NCI-H446 (cell line): ENCODE measurements around the gene DSCAM.
A peak's percentile ranks its signal among the peaks of the same experiment; 100 is the strongest.
"Not testable (repeated sequence)": the region's sequence is repeated elsewhere in the genome, so short reads cannot be mapped to it uniquely, and the experiment has no call there.

Experiments used
- DNase-seq, 2 experiments: peaks; one replicate each; lab custom pipeline; 2025; lab: John Stamatoyannopoulos, UW

Gene DSCAM, protein sequence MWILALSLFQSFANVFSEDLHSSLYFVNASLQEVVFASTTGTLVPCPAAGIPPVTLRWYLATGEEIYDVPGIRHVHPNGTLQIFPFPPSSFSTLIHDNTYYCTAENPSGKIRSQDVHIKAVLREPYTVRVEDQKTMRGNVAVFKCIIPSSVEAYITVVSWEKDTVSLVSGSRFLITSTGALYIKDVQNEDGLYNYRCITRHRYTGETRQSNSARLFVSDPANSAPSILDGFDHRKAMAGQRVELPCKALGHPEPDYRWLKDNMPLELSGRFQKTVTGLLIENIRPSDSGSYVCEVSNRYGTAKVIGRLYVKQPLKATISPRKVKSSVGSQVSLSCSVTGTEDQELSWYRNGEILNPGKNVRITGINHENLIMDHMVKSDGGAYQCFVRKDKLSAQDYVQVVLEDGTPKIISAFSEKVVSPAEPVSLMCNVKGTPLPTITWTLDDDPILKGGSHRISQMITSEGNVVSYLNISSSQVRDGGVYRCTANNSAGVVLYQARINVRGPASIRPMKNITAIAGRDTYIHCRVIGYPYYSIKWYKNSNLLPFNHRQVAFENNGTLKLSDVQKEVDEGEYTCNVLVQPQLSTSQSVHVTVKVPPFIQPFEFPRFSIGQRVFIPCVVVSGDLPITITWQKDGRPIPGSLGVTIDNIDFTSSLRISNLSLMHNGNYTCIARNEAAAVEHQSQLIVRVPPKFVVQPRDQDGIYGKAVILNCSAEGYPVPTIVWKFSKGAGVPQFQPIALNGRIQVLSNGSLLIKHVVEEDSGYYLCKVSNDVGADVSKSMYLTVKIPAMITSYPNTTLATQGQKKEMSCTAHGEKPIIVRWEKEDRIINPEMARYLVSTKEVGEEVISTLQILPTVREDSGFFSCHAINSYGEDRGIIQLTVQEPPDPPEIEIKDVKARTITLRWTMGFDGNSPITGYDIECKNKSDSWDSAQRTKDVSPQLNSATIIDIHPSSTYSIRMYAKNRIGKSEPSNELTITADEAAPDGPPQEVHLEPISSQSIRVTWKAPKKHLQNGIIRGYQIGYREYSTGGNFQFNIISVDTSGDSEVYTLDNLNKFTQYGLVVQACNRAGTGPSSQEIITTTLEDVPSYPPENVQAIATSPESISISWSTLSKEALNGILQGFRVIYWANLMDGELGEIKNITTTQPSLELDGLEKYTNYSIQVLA (N-terminal part only)

DNA sequence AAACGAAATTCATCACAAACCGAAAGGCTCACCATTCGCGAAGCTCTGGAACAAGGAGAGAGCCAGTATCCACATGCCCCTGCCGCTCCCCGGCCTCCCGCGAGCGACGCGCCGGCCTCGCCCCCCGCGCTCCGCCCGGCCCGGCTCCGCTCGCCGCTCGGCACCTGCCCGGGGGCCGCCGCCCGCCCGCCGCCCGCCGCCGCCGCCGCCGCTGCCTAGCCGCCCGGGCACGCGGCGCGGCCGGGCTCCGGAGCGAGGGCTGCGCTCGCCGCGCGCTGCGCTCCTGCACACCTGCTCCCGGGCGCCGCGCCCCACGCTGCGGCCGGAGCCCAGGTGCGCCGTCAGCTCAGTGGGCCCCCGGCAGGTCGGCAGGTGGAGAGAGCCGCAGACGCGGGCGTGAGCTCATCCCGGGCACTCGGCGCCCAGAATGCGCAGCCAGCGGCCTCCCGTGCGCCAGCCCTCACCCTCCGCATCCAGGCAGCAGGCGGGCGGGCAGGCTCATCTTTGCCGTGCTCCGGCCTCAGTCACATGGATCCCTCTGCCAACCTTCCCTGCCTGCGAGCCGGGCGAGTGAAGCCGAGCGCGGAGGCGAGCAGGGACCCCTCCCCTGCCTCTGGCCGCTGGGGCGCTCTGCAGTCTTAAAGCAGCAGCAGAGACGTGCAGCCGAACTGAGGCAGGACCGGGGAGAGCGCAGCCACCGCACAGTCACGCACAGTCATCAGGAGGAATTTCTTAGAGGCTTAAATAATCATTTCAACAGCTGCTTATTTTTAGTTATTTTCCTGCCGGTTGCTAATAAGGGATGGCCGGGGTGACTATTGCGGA, at the start of gene DSCAM:
Gene DSCAM (minus strand): TSS at position 572 of the 825 bp plus-strand sequence. CDS start 497 bp downstream, at position 75.
- DNase-seq = no peak

DNA sequence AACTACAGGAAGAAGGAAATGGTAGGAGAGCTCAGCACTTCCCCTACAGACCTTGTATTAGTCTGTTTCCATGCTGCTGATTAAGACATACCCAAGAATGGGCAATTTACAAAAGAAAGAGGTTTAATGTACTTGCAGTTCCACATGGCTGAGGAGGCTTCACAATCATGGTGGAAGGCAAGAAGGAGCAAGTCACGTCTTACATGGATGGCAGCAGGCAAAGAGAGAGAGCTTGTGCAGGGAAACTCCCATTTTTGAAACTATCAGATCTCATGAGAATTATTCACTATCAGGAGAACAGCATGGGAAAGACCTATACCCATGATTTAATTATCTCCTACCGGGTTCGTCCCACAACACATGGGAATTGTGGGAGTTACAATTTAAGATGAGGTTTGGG, 48.7 kb upstream of the DSCAM start:
- DNase-seq = not testable (repeated sequence)

DNA sequence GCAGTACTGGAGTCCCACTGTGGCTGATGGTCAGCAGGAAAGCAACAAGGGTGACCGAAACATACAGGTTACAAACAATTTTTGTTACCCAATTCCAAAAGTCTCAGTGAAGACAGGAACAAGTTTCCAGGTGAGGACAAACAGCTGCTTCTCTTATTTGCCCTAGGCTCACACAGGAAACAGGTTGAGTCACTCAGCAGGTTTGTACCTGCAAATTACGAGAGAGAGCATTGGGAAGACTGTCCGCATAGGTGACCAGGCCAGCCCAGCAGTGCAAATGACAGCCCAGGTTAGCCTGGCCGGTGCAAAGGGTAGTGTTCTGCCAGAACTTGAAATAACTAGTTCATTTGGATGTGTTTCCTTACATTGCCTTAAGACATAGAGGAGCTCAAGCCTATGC, 40.0 kb upstream of the DSCAM start:
- DNase-seq = no peak

DNA sequence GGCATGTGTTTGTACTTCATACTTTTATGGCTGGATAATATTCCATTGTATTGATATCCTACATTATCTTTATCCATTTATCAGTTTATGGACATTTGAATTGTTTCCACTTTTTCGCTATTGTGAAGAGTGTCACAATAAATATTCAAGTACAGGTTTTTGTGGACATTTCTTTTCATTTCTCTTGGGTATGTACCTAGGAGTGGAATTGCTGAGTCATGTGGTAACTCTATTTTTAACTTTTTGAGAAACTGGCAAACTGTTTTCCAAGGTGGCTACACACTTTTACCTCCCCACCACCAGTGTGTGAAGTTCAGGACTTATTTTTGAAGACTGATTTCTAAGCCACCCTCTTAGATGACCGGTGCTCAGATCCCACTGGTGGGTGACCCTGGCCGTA, 39.0 kb upstream of the DSCAM start:
- no peak for DNase-seq

DNA sequence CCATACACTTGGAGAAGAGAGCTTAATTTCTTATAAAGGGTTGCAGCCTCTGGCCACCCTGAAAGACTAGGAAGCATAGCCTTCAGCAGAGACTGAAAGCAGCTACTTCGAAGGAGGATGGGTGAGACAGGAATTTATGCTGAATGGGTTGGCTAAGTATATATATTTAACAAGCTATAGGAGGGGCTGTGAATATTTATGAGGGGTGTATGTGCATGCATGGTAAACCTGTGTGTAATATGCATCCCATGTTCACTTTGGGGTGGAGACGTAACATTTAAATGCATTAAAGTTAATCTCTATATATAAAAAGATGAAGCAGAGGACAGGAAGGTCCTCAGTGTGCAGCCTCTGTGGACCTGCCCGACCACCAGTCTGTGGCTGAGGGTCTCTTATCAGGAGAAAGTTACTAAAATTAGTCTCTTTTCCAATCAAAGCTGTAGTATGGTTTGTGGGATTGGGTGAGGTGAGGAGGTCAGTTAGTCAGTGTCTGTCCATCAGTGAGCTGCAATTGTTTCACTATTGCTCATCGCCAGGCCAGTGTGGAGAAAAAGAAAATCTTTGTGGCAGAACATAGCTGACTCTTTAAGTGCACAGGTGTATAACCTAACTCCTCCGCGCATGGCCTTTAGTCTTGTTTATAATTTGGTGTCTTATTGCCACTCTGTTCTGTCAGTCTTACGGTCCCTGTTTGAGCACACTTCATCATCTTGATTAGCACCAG, 35.4 kb upstream of the DSCAM start:
- no peak for DNase-seq

DNA sequence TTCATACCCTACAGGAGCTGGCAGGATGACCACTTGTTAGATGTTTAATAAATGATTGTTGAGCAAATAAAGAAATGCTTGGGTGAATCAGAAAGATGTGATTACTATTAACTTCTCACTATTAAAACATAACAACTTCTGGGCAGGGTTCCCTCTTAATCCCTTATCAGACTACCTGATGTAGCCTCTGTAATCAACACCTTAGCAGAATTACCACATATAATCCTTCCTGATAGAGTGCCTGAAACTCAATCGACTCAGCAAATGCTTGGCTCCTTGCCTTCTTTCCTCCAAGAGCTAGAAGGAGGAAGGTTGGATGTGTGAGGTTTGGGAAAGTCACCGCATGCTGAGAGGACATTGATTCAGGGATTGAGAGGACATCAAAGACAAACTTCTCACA, 34.8 kb upstream of the DSCAM start:
- DNase-seq = no peak

DNA sequence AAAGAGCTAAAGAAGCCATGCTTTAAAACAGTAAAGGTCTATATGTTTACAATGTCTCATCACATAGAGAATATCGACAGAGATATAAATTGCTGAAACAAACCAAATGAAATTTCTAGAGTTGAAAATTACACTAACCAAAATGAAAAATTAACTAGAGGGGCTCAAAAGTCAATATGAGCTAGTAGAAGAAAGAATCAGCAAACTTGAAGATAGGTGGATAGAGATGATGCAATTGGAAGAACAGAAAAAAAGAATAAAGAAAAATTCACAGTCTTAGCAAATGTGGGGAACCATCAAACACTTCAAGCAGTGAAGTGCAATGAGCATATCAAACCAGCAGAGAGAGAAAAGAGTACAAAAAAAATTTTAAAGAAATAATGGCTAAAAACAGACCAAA, 24.1 kb upstream of the DSCAM start:
- no peak for DNase-seq

DNA sequence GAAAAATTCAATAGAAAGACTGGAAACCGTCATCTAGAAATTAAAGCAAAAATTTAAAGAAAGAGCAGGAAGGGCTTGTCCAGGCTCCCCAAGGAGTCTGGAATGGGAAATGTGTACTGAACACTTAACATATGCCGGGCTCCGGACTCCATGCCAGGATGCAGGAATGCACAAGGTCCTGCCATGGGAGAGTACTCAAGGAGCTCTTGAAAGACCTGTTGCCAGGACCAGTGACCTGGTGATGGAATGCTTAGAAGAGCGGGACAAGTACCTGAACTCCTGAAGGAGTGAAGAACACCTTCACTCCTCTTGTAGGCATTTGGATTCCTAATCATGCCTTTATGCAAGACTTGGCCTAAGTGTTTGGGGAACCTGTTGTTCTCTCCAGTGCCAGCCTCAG, 16.9 kb upstream of the DSCAM start:
- DNase-seq = no peak

DNA sequence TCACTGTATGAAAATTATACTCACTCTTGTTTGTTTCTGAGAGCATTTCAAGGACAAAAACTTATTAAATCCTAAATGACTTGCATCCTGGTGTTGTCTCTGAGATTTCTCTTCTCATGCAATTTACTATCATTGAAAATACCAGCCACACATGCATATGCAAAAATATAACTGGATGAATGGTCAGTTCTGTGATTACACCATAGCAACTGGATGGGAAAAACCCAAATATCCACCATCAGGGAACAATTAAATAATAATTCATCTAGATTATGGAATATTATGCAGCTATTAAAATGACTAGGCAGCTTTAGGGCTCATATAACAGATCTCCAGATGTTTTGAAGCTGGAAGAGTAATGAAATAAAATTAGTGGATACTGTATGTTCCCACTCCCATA, 11.6 kb upstream of the DSCAM start:
- DNase-seq = no peak

DNA sequence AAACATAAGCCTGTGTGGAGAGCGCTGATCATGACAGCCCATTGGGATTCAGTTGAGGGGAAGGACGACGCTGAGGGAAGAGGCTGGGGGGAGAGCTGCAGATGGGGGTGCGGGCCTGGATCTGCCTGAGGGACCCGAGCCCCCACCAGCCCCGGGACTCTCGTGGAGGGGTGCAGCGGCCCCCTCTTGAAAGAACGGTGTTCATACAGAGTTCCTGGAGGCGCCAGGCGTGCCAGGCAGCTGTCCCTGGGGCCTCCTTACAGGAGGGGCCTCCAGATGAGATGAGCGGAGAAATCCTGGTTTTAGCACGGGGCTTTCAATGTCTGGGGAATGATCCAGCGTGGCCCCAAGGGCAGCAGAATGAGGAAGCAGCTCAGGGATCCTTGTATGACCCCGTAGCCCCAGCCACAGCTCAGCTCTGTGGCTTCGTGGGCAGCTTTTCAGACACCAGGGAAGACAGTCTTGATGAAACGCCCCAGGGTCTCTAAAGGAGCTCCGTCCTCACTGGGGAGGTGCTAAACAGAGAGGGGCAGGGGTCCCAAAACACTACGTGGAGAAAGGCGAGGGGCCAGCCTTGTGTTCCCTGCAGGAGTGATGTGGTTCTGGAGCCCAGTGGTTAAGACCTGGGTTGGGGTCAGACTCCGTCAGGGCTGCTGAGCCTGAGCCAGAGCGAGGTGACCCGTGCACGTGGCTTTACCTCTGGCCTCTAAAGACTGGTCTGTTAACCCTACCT, 7.2 kb upstream of the DSCAM start:
- DNase-seq = no peak

DNA sequence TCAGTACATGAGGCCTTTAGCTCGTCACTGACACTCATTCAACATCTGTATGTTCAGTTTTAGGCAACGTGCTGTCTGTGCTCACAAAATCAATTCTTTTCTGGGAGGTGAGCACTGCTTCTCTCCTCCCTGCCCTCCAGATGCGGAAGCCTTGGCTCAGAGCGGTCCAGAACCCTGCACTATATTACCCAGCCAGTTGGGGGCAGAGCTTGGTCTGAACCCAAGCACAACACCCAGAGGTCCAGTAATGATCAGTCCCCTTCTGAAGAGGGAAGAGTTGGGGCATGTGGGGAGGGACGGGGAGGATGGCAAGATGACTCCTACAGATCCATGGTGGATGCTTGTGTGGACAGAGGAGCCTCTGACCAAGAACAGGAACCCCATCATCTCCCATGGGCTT, 5.6 kb upstream of the DSCAM start:
- no peak for DNase-seq

DNA sequence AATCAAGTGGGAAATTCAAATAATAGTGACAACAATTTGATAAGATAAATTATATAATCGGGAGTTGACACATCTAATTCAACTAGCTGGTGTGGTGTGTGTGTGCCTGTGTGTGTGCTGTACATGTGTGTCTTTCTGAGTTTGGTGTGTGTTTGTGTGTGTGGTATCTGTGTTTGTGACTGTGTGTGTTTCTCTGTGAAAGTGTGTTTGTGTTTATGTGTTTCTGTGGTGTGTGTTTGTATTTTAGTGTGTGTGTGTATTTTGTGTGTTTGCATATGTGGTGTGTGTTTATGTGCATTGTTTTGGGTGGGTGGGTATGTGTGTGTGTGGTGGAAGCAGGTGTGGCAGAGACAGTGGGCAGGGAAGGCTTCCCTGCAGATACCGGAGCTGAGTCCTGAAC, 4.8 kb upstream of the DSCAM start:
- no peak for DNase-seq

DNA sequence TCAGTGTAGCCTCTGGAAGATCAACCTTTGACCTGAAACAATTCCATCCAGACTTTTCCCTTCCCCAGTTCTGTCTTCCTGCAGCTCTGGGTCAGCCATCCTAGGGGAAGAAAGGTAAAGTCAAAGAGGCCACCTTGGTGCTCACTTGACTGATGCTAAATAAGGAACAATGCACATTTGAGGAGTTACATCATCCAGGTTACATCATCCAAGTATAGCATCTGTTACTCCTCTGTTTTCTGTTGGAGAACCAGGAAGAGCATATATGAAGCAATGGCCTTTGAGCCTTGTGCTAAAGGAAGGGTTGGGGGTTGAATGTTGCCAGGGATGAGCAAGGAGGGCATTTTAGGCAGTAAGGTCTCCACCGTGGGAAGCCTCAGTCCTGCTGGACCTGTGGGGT, 3.1 kb upstream of the DSCAM start:
- no peak for DNase-seq

DNA sequence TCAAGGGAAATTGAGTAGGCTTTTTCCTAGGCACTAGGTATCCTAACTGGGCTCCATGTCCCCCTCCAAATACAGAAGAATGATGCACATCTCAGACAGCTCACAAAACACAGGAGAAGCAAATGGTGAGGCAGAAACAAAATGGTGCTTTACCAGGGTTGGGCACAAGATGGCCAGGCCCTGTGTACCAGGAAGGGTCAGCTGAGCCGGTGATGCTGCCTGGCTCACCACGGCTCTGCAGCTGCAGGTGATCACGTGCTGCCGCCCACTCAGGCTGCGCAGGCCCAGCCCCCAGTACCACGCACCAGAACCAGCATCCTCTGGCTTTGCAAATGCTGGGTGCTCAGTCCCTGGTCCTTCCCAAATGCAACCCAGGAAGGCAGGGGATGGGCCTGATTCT, 993 bp upstream of the DSCAM start:
- no peak for DNase-seq

DNA sequence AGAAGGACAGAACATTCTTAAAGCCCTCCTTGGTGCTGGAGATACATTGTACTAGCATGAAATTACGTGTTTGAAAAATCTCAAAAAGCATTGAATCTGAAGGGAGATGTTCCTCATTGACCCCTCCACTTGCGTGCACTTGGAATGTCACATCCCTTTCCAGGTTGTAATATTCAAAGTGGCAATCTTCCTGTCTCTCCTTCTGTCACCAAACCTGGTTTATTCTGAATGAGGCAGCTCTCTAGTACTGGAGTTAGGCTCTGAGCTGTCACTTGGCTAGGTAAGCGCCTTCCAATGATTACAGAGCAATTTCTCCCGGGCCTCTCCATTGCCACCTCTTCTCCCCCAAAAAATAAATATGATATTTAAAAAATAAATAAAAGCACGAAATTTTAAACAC, 855 bp downstream of the DSCAM start:
- DNase-seq = no peak

DNA sequence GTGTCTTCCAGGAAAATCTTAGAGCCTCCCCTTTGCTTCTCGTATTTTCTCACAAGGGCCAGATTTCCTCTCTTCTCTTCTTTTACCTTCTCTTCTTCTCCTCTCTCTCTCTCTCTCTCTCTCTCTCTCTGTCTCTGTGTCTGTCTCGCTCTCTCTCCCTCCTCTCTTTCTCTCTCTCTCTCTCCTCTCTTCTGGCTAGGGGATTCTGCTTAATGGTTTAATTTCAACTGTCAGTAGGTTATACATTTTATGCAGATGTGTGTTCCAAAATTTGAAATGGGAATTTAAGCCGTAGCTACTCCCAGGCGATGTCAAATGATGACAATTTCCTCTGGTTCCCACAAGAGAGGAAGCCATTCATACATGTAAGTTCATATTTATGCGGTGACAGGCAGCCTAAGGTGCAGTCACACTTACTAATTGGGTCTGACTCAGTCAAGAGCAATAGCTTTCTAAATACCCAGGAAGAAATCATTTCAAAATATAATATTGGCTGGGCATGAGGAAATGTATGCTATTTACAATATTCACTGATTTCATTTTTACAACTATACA, 1.4 kb downstream of the DSCAM start:
- DNase-seq = no peak

DNA sequence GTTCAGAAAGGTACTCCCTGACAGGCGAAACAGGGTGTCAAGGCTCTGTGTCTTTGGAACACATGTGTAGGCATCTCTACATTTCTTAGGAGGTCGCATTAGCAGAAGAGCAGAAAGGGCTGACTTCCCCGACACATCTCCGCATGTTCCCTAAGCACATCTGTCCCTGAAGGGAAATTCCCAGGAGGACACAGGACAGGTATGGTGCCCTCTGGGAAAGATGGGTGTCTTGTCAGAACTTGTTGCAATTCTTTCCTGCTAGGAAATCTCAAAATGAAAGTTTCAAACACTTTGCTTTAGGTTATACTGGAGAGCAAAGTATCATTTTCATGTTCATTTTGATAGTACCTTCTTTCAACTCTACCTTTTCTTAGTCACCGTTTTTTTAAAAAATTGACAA, 2.0 kb downstream of the DSCAM start:
- DNase-seq = no peak

DNA sequence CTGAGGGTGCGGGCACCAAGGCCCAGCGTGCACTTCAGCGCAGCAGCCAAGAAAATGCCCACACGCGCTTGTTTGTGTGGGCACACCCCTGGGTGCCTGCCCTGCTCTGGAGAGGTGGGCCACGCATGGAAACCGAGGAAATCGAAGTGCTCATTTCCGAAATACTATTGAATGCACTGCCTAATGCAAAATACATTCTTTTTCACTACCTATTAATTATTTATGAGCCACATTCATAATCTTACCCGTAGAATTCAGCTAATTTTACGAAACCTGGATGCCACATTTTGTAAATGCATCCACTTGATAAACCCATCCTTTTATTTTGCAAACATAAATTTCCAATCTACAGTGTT, 4.8 kb downstream of the DSCAM start:
- DNase-seq = no peak

DNA sequence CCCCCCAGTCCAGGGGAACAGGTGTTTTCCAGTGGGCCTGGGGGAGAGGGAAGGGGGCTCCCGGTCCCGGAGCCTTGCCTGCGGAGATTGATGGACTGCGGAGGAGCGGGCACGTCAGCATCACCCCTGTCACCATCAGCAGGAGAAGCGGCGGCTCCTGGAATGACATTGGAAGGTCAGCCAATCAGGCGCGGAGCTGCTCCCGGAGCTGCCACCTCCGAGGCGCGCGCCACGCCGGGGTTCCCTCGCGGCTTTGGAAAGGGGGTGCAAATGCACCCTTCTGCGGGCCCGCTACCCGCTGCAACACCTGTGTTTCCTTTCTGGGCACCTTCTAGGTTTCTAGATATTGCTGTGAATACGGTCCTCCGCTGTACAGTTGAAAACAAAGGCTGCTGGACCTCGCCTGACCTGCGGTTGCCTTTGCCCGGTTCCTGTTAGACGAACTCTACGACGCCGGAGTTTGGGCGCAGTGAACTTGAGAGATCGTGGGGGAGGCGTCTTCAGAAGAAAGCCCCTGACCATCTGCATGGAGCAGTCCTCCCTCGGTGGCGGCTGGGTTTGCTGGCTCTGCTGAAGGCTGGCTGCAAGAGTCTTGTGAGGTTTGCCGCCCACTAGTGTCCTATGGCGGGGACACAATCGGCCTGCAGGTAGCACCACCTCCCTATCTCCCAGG, 5.3 kb downstream of the DSCAM start:
- DNase-seq = peak; percentile 17 to 60
